ENCODE measurements around the gene DYNLT2B. TPM values are rescaled to one million over a fixed set of nuclear protein-coding genes. Genes with fewer than 3 reads are reported as not detected.
"Not testable (repeated sequence)": the region's sequence is repeated elsewhere in the genome, so short reads cannot be mapped to it uniquely, and the experiment has no call there.

DYNLT2B gene
- total RNA-seq, 2 experiments from 2014 or later: 6.6 to 8.8 TPM

DNA sequence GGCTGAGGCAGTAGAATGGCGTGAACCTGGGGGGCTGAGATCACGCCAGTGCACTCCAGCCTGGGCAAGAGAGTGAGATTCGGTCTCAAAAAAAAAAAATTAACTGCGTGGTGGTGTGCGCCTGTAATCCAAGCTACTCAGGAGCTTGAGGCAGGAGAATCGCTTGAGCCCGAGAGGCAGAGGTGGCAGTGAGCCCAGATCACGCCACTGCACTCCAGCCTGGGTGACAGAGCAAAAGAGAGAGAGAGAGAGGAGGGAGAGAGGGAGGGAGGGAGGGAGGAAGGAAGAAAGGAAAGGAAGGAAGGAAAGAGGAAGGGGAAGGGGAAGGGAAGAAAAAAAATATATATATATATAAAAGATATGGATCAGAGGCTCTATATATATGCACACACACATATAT, 14.1 kb upstream of the DYNLT2B start:
- POLR2A ChIA-PET: interaction anchor here (0.6 kb wide), 1 partner anchor 78 kb away, joined by 3 read pairs; no protein-coding TSS in a partner anchor
- CTCF ChIA-PET: no interaction called here

DNA sequence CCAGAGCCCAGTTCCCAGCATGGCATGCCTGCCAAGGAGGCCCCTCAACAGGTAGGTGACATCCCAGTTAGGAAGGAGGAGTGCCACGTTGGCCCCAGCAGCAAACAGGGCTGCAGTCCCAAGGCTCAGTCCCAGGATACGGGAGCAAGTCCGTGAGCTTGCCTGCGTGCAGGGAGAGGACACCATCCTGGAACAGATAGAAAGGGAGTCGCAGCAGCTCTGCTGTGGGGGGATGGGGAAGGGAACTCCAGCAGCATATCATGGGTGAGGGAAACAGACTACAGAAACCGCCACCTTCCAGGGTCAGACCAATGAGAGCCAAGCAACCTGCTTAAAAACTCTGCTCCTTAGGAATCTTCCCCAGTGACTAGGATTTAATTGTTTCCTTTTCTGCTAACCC, 9.4 kb upstream of the DYNLT2B start:
- ChIA-PET POLR2A (no interaction called here), CTCF (no interaction called here)

DNA sequence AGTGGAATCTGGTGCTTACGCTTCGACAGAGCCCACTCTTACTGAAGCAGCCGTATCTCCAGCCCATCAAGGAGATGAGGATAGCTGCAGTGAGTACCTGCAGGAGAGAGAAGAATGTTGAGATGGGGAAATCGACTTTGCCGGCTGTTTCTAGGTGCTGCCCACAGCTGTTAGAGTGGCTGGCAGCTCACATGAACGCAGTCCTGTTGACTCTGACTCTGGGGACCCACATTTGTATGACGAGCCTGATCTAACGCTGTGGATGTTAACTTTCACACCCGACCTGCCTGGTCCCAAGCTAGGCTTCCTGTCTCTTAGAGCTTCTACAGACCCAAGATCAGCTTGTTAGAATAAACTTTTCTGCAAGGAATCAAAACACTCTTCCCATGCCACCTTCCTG, 8.9 kb upstream of the DYNLT2B start:
- ChIA-PET POLR2A (no interaction called here), CTCF (no interaction called here)

DNA sequence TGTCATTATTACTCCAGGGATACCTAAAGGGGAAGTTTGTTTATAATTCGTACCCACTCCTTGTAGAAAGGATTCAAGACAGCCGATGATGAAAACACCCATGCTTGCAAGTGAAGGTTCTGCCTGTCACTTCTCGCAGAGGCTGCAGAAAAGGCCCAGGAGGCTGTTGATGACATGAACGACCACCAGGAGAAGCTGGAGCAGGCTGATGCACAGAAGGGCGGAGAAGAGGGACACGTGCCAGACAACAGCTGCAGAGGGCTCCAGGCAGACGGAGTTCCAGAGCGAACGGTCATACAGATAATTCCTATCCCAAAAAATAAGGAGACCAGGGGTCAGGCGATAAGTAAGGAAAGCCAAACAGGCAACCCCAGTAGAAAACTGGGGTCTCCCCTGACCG, 5.7 kb upstream of the DYNLT2B start:
- CTCF ChIA-PET: no interaction called here
- POLR2A ChIA-PET: no interaction called here

- ChIA-PET POLR2A (no interaction called here), CTCF (no interaction called here)
These were observed 5.0 kb upstream of the DYNLT2B start for GRCh38 chr3:196323016-196323415.

DNA sequence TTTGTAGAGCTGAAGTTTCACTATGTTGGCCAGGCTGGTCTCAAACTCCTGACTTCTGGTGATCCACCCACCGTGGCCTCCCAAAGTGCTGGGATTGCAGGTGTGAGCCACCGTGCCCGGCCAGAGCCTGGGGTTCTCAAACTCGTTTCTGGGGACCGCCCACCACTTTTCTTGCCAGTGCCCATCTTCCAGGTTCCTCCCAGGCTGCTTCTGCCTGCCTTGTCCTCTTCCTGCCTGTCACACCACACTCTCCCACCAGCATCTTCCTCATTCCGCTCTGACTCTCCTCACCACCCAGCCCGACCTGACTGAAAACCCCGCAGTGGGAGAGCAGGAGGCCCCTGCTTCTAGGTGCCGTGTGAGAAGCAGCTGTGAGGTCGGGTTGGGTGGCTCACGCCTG, 3.1 kb upstream of the DYNLT2B start:
- ChIA-PET POLR2A (no interaction called here), CTCF (interaction anchor here (1.3 kb wide), 1 partner anchor 67 kb away, joined by 3 read pairs; no protein-coding TSS in a partner anchor)

DNA sequence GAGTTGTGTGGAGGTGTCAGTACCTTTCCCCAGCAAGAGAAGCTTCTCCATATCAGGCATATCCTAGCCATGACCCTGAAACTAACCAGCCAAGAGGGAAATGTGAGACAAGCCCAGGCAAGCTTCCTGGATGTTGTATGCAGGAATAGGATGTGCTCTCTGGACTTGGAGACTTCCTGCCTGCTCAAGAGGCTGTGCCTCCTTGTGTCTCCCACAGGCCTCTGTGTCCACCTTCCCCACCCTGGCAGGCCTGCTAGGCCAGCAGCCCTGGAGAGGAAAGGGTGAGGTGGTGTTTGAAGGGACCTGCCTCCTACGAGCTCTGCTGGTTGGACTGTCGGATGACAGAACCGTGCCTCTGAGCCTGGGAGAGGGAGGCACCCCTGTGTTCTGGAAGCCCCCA, 2.1 kb upstream of the DYNLT2B start:
- ChIA-PET POLR2A (no interaction called here), CTCF (interaction anchor here (0.5 to 1.3 kb wide), 4 partner anchors 37 to 289 kb away, joined by 3 read pairs; no protein-coding TSS in a partner anchor)

- ChIA-PET POLR2A (interaction anchor here (0.9 to 1.7 kb wide), 6 partner anchors 29 to 251 kb away, joined by 3 to 12 read pairs (median 5); partner anchors contain the start of genes FBXO45, PCYT1A, UBXN7 and WDR53), CTCF (interaction anchor here (0.9 to 1.0 kb wide), 2 partner anchors 36 to 63 kb away, joined by 3 to 4 read pairs; no protein-coding TSS in a partner anchor)
These were observed 997 bp downstream of the DYNLT2B start for GRCh38 chr3:196316799-196317686.

GRCh38 chr3:196315821-196316220, 2.2 kb downstream of the DYNLT2B start:
- ChIA-PET POLR2A (no interaction called here), CTCF (no interaction called here)

GRCh38 chr3:196314597-196314996, 3.4 kb downstream of the DYNLT2B start:
- POLR2A ChIA-PET: interaction anchor here (0.6 kb wide), 2 partner anchors 38 to 251 kb away, joined by 3 to 5 read pairs; no protein-coding TSS in a partner anchor
- CTCF ChIA-PET: interaction anchor here (0.7 kb wide), 1 partner anchor 213 kb away, joined by 3 read pairs; no protein-coding TSS in a partner anchor

DNA sequence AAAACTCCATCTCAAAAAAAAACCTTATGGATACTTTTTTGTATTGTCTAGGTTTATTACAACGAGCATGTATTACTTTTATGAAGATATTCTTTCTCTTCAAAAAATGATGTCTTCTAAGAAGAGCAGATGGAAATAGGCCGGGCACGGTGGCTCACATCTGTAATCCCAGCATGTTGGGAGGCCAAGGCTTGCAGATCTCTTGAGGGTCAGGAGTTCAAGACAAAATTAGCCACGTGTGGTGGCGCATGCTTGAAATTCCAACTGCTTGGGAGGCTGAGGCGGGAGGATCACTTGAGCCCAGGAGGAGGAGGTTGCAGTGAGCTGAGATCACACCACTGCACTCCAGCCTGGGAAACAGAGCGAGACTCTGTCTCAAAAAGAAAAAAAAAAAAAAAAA, 4.0 kb downstream of the DYNLT2B start:
- CTCF ChIA-PET: interaction anchor here (0.7 kb wide), 1 partner anchor 212 kb away, joined by 3 read pairs; no protein-coding TSS in a partner anchor
- POLR2A ChIA-PET: interaction anchor here (0.6 kb wide), 1 partner anchor 252 kb away, joined by 3 read pairs; no protein-coding TSS in a partner anchor

DNA sequence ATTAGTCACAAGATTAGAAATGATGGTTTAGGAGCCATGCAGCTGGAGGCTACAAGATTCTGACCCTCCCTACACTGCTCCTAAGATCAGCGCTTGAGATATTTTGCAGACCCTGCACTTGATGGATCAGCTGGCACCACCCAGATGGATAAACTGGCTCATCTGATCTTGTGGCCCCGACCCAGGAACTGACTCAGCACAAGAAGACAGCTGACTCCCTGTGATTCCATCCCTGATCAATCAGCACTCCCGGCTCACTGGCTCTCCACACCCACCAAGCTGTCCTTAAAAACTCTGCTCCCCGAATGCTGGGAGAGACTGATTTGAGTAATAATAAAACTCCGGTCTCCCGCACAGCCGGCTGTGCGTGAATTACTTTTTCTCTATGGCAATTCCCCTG, 15.1 kb downstream of the DYNLT2B start:
- CTCF ChIA-PET, POLR2A ChIA-PET: not testable (repeated sequence)

- POLR2A ChIA-PET, CTCF ChIA-PET: not testable (repeated sequence)
These were observed 15.5 kb downstream of the DYNLT2B start for GRCh38 chr3:196302551-196302950.

DNA sequence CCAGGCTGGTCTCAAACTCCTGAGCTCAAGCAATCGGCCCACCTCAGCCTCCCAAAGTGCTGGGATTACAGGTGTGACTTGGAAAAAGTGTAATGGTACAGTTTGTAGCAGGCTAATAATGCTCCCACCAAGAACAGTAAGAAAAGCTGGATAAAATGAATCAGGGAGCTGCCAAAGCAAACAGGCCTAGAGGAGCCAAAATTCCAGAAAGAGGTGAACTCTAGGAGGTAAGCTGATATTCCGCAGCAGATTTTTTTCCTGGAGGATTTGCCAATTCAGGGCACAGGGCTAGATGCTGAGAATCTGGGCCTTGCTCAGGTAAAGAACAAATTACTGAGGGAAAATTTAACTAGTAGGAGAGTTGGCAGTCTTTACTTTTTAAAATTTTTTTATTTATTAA, 19.5 kb downstream of the DYNLT2B start:
- POLR2A ChIA-PET: no interaction called here
- CTCF ChIA-PET: interaction anchor here (0.6 kb wide), 1 partner anchor 62 kb away, joined by 3 read pairs; no protein-coding TSS in a partner anchor

DNA sequence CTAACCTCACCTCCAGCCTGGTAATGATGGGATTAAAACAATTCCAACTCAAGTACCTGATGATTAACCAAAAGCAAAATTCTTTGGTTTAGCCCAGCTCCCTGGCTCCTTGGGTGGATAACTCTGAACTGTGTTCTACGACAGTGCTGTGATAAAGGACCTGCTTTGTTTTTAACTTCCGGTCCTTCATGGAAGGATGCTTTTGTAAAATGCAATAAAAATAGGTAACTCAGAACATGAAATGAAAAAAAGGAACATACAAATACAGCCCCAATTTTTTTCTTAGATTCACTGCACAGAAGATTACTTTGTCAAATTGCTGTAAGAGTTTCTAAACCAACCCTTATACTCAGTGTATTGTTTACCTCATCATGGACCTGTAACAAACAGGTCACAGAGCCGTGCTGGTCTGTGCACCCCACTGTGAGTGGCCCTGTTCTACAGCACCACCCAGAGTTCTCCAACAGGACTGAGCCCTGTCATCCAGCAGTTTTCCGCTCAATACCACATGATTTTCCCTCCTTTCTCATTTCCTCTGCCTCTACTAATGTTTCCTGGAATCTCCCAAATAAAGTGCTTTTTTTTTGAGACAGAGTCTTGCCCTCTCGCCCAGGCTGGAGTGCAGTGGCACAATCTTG, 25.6 kb downstream of the DYNLT2B start:
- ChIA-PET POLR2A (no interaction called here), CTCF (interaction anchor here (0.6 kb wide), 1 partner anchor 79 kb away, joined by 4 read pairs; no protein-coding TSS in a partner anchor)

GRCh38 chr3:196288141-196288460, 29.9 kb downstream of the DYNLT2B start:
- ChIA-PET CTCF (no interaction called here), POLR2A (interaction anchor here (0.6 to 1.1 kb wide), 4 partner anchors 29 to 232 kb away, joined by 3 to 4 read pairs (median 3); no protein-coding TSS in a partner anchor)

GRCh38 chr3:196287440-196288140, 30.4 kb downstream of the DYNLT2B start, which contains the start of gene PCYT1A:
TSS of gene PCYT1A (minus strand) at chr3:196287726. CDS start at chr3:196270531, 17,195 bp downstream.
- CTCF ChIA-PET: no interaction called here
- POLR2A ChIA-PET: interaction anchor here (0.6 to 1.1 kb wide), 4 partner anchors 29 to 231 kb away, joined by 3 to 4 read pairs (median 3); no protein-coding TSS in a partner anchor

DNA sequence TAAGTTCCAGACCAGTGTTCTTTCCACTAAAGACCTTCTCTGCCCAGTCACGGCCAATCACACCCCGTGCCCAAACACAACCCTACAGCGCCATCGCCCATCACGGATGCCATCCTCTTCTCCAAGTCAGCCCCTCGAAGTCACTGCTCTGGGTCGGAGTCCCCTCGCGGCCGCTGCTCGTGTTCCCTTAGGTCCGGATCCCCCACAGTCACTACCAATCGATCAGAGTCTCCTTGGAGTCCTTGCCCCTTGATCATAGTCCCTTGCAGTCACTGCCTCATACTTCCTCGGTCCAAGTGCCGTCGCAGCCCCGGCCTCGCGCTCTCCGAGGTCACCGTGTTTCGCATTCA, 31.0 kb downstream of the DYNLT2B start:
- POLR2A ChIA-PET: no interaction called here
- CTCF ChIA-PET: no interaction called here

DNA sequence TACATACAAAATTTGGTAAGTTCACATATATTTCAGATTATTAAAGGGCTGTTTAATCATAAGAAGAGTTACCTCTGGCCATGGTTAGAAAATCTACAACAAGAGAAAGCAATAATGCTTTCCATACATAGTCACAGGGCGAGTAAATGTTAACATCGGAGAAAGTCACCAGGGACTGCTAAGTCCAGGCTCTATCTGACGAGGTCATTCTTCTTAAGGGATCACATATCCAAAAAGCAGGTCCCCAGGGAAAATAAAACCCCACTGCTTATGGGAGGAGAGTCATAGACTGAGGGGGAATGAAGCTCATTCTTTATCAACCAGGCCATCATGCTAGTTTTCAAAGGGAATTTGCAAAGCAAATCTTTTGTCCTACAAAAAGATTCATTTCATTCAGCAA, 33.6 kb downstream of the DYNLT2B start:
- ChIA-PET POLR2A (no interaction called here), CTCF (no interaction called here)

GRCh38 chr3:196281962-196282361, 36.1 kb downstream of the DYNLT2B start:
- ChIA-PET CTCF (interaction anchor here (0.9 kb wide), 1 partner anchor 241 kb away, joined by 4 read pairs; no protein-coding TSS in a partner anchor), POLR2A (interaction anchor here (0.6 to 0.9 kb wide), 3 partner anchors 36 to 1322 kb away, joined by 3 to 5 read pairs (median 3); partner anchors contain the start of gene DYNLT2B)

Data from activated CD8-positive, alpha-beta memory T cell treated with anti-CD3 and anti-CD28 coated beads for 36 hours (primary cell).